GM18868 (cell line): ENCODE data around the gene PLXDC2.

Source experiments
- ATAC-seq: cut with Tn5 transposase; IDR thresholded peaks from one replicate; pipeline ENCODE4 v1.9.1; 2021; ENCODE audit warnings: mild to moderate bottlenecking, moderate library complexity; ENCODE audit not compliant: unreplicated experiment

PLXDC2 gene

DNA sequence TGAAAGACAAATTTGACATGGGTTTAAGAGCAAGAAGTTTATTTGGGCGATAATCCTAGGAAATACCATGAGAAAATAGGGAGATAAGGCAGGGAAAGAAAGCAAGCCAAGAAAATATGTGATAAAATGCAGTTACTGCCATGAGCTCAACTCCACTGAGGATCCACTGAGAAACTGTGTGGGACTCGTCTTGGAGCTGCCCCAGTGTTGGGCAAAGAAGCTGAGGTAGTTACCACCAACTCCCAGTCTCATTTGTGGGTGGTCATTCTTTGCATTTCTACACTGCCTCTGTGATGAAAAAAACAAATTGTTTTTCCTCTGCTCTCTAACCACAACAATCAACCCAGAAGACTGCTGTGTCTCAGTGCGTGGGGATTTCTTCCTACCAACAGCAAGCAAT lies 498.2 kb downstream of the PLXDC2 start:
- no peak for ATAC-seq

GRCh38 chr10:20327954-20328353 lies 511.7 kb downstream of the PLXDC2 start:
- ATAC-seq = no peak

DNA sequence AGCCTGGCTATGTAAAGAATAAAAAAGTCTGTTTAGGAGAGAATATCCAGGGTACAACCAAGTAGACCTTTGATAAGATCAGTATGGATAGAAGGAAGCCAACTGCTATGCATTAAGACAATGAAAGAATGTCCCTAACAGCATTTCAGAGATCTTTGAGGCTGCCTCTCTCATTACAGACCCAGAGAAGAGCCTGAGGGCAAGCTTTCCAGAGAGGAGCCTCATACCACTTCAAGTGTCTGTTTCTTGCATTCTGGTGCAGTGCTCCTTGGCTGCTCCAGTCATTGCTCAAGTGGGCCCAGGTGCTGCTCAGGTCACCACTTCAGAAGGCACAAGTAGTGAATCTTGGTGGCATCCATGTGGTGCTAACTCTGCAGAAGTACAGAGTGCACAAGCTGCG lies 514.0 kb downstream of the PLXDC2 start:
- ATAC-seq = no peak

GRCh38 chr10:20334559-20334958 lies 518.3 kb downstream of the PLXDC2 start:
- ATAC-seq = no peak
